ENCODE data around the gene SELE.

DNA sequence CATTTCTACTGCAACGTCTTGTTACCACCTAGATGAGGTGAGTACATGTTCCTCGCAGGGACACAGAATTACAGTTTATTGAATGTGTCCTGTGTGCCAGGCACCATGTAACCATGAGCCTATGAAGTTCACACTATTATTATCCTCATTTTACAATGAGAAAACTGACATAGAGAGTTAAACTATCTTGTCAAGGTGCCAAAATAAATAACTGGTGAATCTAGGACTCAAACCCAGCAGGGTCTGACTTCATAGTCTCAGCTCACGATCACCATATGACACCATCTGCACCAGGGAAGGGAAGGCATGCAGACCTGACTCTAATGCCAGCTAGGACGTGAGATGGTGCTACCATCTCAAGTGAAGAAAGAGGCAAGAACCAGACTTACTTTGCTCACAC is 2.4 kb downstream of the SELE start:
- TF ChIP-seq GATA3 (IDR thresholded peaks at IDR 0.05; ENCODE audit: low read depth, low read length) (no peak), GATA2 (IDR thresholded peaks at IDR 0.05; ENCODE audit: low read depth, low read length) (no peak)

Data from SH-SY5Y (cell line).